IMR-90 (cell line): ENCODE results near the gene SCFD2. TPM values are rescaled to one million over a fixed set of nuclear protein-coding genes. Genes with fewer than 3 reads are reported as not detected.
"Not testable (repeated sequence)": the region's sequence is repeated elsewhere in the genome, so short reads cannot be mapped to it uniquely, and the experiment has no call there.

Experiments used
- ATAC-seq: fragments of 200-7000 bp; cut with Tn5 transposase; 2 replicates; pipeline ENCODE4 v1.9.1; 2020; ENCODE audit warnings: low read depth, mild to moderate bottlenecking, moderate library complexity
- BruUV-seq: library from RNA; stranded (reverse); fragments of 400-500 nt; replicated peaks from 2 replicates; lab custom pipeline; 2021; lab: Mats Ljungman, UMichigan
- CTCF ChIA-PET: fragments of 300-600 bp; formaldehyde crosslinking; extraction: SDS; loops from one replicate; lab custom pipeline; 2021; ENCODE audit warnings: antibody characterized with exemption; lab: Yijun Ruan, JAX
- POLR2A ChIA-PET: fragments of 300-600 bp; sonication (Branson Sonifier 250); formaldehyde crosslinking; loops from one replicate; lab custom pipeline; 2022; ENCODE audit warnings: antibody characterized with exemption; ENCODE audit not compliant: unreplicated experiment; lab: Charles Lee
- DNase-seq: peaks from one replicate; pipeline ENCODE4 v3.0.0; 2013
- H2AFZ ChIP-seq: replicated peaks from 2 replicates; pipeline ENCODE3; 2013; ENCODE audit warnings: low read length, mild to moderate bottlenecking; ENCODE audit not compliant: poor library complexity
- H2AK5ac ChIP-seq: 2 replicates; pipeline ENCODE4 v1.6.1; 2013; ENCODE audit warnings: low read depth, low read length, inconsistent platforms
- H2AK9ac ChIP-seq: replicated peaks from 2 replicates; pipeline ENCODE3; 2013; ENCODE audit warnings: mild to moderate bottlenecking, low read depth, low read length, moderate library complexity; ENCODE audit not compliant: poor library complexity
- H2BK120ac ChIP-seq: 2 replicates; pipeline ENCODE4 v1.6.1; 2013; ENCODE audit warnings: low read depth, low read length, inconsistent platforms
- H2BK15ac ChIP-seq: 3 replicates; pipeline ENCODE4 v1.6.1; 2013; ENCODE audit warnings: low read depth, low read length, inconsistent platforms
- H2BK20ac ChIP-seq: 2 replicates; pipeline ENCODE4 v1.6.1; 2013; ENCODE audit warnings: low read depth, mild to moderate bottlenecking, inconsistent platforms, low read length, moderate library complexity
- H2BK5ac ChIP-seq: 2 replicates; pipeline ENCODE4 v1.6.1; 2013; ENCODE audit warnings: mild to moderate bottlenecking, low read depth, low read length, inconsistent platforms; ENCODE audit not compliant: poor library complexity, severe bottlenecking
- H3K14ac ChIP-seq: replicated peaks from 2 replicates; pipeline ENCODE4 v1.6.1; 2013; ENCODE audit warnings: low read depth, low read length, inconsistent platforms
- H3K18ac ChIP-seq: 2 replicates; pipeline ENCODE4 v1.6.1; 2013; ENCODE audit warnings: low read depth, low read length, control low read depth
- H3K23ac ChIP-seq: 2 replicates; pipeline ENCODE4 v1.6.1; 2013; ENCODE audit warnings: low read depth, low read length, inconsistent platforms
- H3K27ac ChIP-seq: 2 replicates; pipeline ENCODE4 v1.5.1; 2013; ENCODE audit warnings: mild to moderate bottlenecking, control low read depth, low read length; ENCODE audit not compliant: insufficient read depth
- H3K27me3 ChIP-seq: 2 replicates; pipeline ENCODE4 v1.6.1; 2013; ENCODE audit warnings: low read length; ENCODE audit not compliant: control insufficient read depth, insufficient read depth
- H3K36me3 ChIP-seq: 2 replicates; pipeline ENCODE4 v1.6.1; 2013; ENCODE audit warnings: low read length, mixed read lengths; ENCODE audit not compliant: control insufficient read depth, insufficient read depth
- H3K4ac ChIP-seq: 2 replicates; pipeline ENCODE4 v1.6.1; 2013; ENCODE audit warnings: low read depth, low read length, inconsistent platforms
- H3K4me1 ChIP-seq: 2 replicates; pipeline ENCODE4 v1.6.1; 2013; ENCODE audit warnings: low read length, mixed read lengths; ENCODE audit not compliant: control insufficient read depth, insufficient read depth
- H3K4me2 ChIP-seq: 2 replicates; pipeline ENCODE4 v1.6.1; 2013; ENCODE audit warnings: low read depth, mild to moderate bottlenecking, control low read depth, low read length, moderate library complexity
- H3K4me3 ChIP-seq: 2 replicates; pipeline ENCODE4 v1.5.1; 2013; ENCODE audit warnings: low read depth, mild to moderate bottlenecking, control low read depth, low read length, moderate library complexity; ENCODE audit not compliant: insufficient read depth
- H3K56ac ChIP-seq: 2 replicates; pipeline ENCODE4 v1.6.1; 2013; ENCODE audit warnings: low read length, inconsistent platforms; ENCODE audit not compliant: insufficient read depth; ENCODE audit errors: extremely low read depth
- H3K79me1 ChIP-seq, 2 experiments: 2 replicates each; pipeline ENCODE4 v1.6.1; 2013; ENCODE audit warnings: low read length in 2 of 2, inconsistent platforms in 1 of 2, low read depth in 1 of 2
- H3K9ac ChIP-seq: 2 replicates; pipeline ENCODE4 v1.6.1; 2013; ENCODE audit warnings: low read depth, low read length, control low read depth
- H3K9me1 ChIP-seq: 2 replicates; pipeline ENCODE4 v1.6.1; 2013; ENCODE audit warnings: low read length, inconsistent platforms; ENCODE audit not compliant: insufficient read depth
- H3K9me3 ChIP-seq: 2 replicates; pipeline ENCODE4 v1.6.1; 2013; ENCODE audit warnings: low read length; ENCODE audit not compliant: control insufficient read depth, insufficient read depth
- H4K20me1 ChIP-seq: 2 replicates; pipeline ENCODE4 v1.6.1; 2013; ENCODE audit warnings: low read length, inconsistent platforms; ENCODE audit not compliant: insufficient read depth
- H4K5ac ChIP-seq: 2 replicates; pipeline ENCODE4 v1.6.1; 2013; ENCODE audit warnings: mild to moderate bottlenecking, low read depth, low read length, control low read depth
- H4K8ac ChIP-seq, 2 experiments: 2 replicates each; pipeline ENCODE4 v1.6.1; 2013; ENCODE audit warnings: low read depth in 2 of 2, low read length in 2 of 2, control low read depth in 1 of 2, inconsistent platforms in 1 of 2
- H4K91ac ChIP-seq: 2 replicates; pipeline ENCODE4 v1.6.1; 2013; ENCODE audit warnings: low read depth, low read length, inconsistent platforms; ENCODE audit not compliant: insufficient read depth
- WGBS, 2 experiments: methylation state at CpG; one replicate each; pipeline versions ENCODE4 v1.1.5 to v1.1.7; 2013; ENCODE audit warnings: missing lambda C conversion rate in 2 of 2; ENCODE audit not compliant: insufficient read length in 1 of 2; ENCODE audit errors: extremely low coverage in 2 of 2; 5-methylcytosine and 5-hydroxymethylcytosine counted together
- dilution Hi-C: fragments of 300-500 bp; cut with HindIII; formaldehyde crosslinking; loops from one replicate; pipeline ENCODE4 v1.14.3; 2018; ENCODE audit warnings: low sequenced_read_pairs; ENCODE audit not compliant: unreplicated experiment
- in situ Hi-C: fragments of 300-500 bp; cut with MboI; formaldehyde crosslinking; loops from 3 replicates; pipeline ENCODE4 v1.14.3; 2019; ENCODE audit warnings: low sequenced_read_pairs, inconsistent platforms, mixed read lengths
- intact Hi-C: fragments of 100-400 bp; cut with micrococcal nuclease; formaldehyde crosslinking; loops from 2 replicates; pipeline ENCODE4 v1.10.0; 2022
- polyA plus RNA-seq, 3 experiments: library from polyadenylated mRNA; depleted of rRNA; stranded (reverse); fragments of >200 nt; gene quantifications; 2 replicates each; pipeline ENCODE4 v1.2.3, GENCODE V29; 2012; ENCODE audit warnings: low replicate concordance in 1 of 3
- total RNA-seq: library from RNA; depleted of rRNA; stranded (reverse); fragments of >200 nt; gene quantifications from 2 replicates; pipeline ENCODE4 v1.2.3, GENCODE V29; 2012

Gene SCFD2
- total and polyA plus RNA-seq, 2 of the 4 experiments (the other 2 are of a cell fraction), result 18.9 to 62.4 TPM

- H3K4me1 ChIP-seq, H3K9me3 ChIP-seq, H3K9me1 ChIP-seq, DNase-seq, H2BK120ac ChIP-seq, H2BK15ac ChIP-seq, BruUV-seq, intact Hi-C loops, H3K56ac ChIP-seq, H3K18ac ChIP-seq, ATAC-seq, H3K27me3 ChIP-seq, H2BK5ac ChIP-seq, H3K27ac ChIP-seq, H3K14ac ChIP-seq, H3K9ac ChIP-seq, H2AFZ ChIP-seq, H4K20me1 ChIP-seq, H3K4ac ChIP-seq, in situ Hi-C loops, H3K23ac ChIP-seq, dilution Hi-C loops, H3K4me2 ChIP-seq, H2AK5ac ChIP-seq, H4K8ac ChIP-seq, H3K4me3 ChIP-seq, H2BK20ac ChIP-seq, H3K36me3 ChIP-seq, H3K79me1 ChIP-seq, H4K5ac ChIP-seq, POLR2A ChIA-PET, H2AK9ac ChIP-seq, H4K91ac ChIP-seq, CTCF ChIA-PET: not testable (repeated sequence)
- WGBS, 2 experiments, result 95% methylated on average over 7 of the region's 32 CpGs; no CpG with 5 or more reads in 1 of the 2 experiments
Measured at GRCh38 chr4:53139256-53139655, 226.6 kb downstream of the SCFD2 start.
